Measurements from ENCODE around the gene A3GALT2. TPM values are rescaled to one million over a fixed set of nuclear protein-coding genes. Genes with fewer than 3 reads are reported as not detected.
"Not testable (repeated sequence)": the region's sequence is repeated elsewhere in the genome, so short reads cannot be mapped to it uniquely, and the experiment has no call there.

Gene A3GALT2
- total RNA-seq, 1 donor from 2014 or later: not detected

GRCh38 chr1:33314416-33314815 lies 6.5 kb downstream of the A3GALT2 start:
- no peak for DNase-seq (ENCODE audit: low spot score)

- no peak for DNase-seq (ENCODE audit: low spot score)
Observed at GRCh38 chr1:33312413-33312749, 8.5 kb downstream of the A3GALT2 start.

- no peak for DNase-seq (ENCODE audit: low spot score)
Observed at GRCh38 chr1:33311706-33312412, 9.0 kb downstream of the A3GALT2 start.

- no peak for DNase-seq (ENCODE audit: low spot score)
Observed at GRCh38 chr1:33310702-33311101, 10.2 kb downstream of the A3GALT2 start.

GRCh38 chr1:33309351-33309750 lies 11.5 kb downstream of the A3GALT2 start:
- not testable (repeated sequence) for DNase-seq (ENCODE audit: low spot score)

- no peak for DNase-seq (ENCODE audit: low spot score)
Observed at GRCh38 chr1:33307494-33307864, 13.4 kb downstream of the A3GALT2 start.

- DNase-seq (ENCODE audit: low spot score): no peak
Observed at GRCh38 chr1:33306653-33307493, 14.0 kb downstream of the A3GALT2 start.

GRCh38 chr1:33305816-33306652 lies 14.9 kb downstream of the A3GALT2 start:
- DNase-seq (ENCODE audit: low spot score): no peak

- no peak for DNase-seq (ENCODE audit: low spot score)
Observed at GRCh38 chr1:33305016-33305415, 15.9 kb downstream of the A3GALT2 start.

- no peak for DNase-seq (ENCODE audit: low spot score)
Observed at GRCh38 chr1:33302325-33302724, 18.6 kb downstream of the A3GALT2 start.

- DNase-seq (ENCODE audit: low spot score): no peak
Observed at GRCh38 chr1:33301273-33301984, 19.5 kb downstream of the A3GALT2 start.

GRCh38 chr1:33300673-33301072 lies 20.2 kb downstream of the A3GALT2 start:
- DNase-seq (ENCODE audit: low spot score): no peak

GRCh38 chr1:33299461-33300155 lies 21.3 kb downstream of the A3GALT2 start:
- no peak for DNase-seq (ENCODE audit: low spot score)

GRCh38 chr1:33298623-33299277 lies 22.1 kb downstream of the A3GALT2 start:
- DNase-seq (ENCODE audit: low spot score): peak; percentile 72

- no peak for DNase-seq (ENCODE audit: low spot score)
Observed at GRCh38 chr1:33297911-33298622, 22.8 kb downstream of the A3GALT2 start.

GRCh38 chr1:33296824-33297223 lies 24.1 kb downstream of the A3GALT2 start:
- DNase-seq (ENCODE audit: low spot score): no peak

- no peak for DNase-seq (ENCODE audit: low spot score)
Observed at GRCh38 chr1:33296082-33296458, 24.8 kb downstream of the A3GALT2 start.

GRCh38 chr1:33295450-33296081 lies 25.3 kb downstream of the A3GALT2 start:
- DNase-seq (ENCODE audit: low spot score): peak; percentile 91

- no peak for DNase-seq (ENCODE audit: low spot score)
Observed at GRCh38 chr1:33295023-33295422, 25.9 kb downstream of the A3GALT2 start.
